ENCODE data around the gene TBC1D20.

DNA sequence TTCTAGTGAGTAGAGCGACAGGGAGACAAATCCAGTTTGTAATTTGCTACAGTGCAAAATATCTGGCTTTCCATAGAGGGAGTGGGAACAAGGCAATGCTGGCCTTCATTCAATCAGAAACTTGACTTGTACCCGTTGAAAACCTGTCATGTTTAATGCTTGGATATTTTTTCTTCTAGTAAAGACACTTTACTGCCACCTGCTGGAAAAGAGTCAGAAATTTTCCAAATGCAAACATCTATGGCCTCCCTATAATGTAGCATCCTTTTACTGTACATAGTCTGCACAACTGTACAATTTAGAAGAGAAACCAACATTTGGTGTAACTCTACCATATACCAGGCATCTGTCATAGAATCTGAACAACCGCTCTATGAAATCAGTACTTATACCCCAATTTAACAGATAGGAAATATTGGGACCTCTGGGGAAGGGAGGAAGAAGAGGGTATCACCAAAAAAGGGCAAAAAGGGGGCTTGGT lies 16.7 kb upstream of the TBC1D20 start:
- peak; percentile 50 to 79 for TF ChIP-seq CTCF (conservative IDR thresholded peaks at IDR 0.05; ENCODE audit: low read depth in 2 of 2)
- TF ChIP-seq EZH2 (IDR thresholded peaks at IDR 0.05; ENCODE audit: low read depth, unreplicated experiment): no peak
- TF ChIP-seq POLR2AphosphoS5 (IDR thresholded peaks at IDR 0.05; ENCODE audit: low read depth): no peak
- TF ChIP-seq REST (IDR thresholded peaks at IDR 0.05; ENCODE audit: unreplicated experiment): no peak
- TF ChIP-seq ZNF331 (CRISPR knock-in tag; IDR thresholded peaks at IDR 0.05; ENCODE audit: low read depth): no peak
- TF ChIP-seq CREB1 (CRISPR knock-in tag; IDR thresholded peaks at IDR 0.05; ENCODE audit: low read depth): no peak
- TF ChIP-seq ZNF114 (CRISPR knock-in tag; IDR thresholded peaks at IDR 0.05): no peak
- TF ChIP-seq NANOG (IDR thresholded peaks at IDR 0.05; ENCODE audit: borderline replicate concordance): no peak
- TF ChIP-seq, protein P1, sequence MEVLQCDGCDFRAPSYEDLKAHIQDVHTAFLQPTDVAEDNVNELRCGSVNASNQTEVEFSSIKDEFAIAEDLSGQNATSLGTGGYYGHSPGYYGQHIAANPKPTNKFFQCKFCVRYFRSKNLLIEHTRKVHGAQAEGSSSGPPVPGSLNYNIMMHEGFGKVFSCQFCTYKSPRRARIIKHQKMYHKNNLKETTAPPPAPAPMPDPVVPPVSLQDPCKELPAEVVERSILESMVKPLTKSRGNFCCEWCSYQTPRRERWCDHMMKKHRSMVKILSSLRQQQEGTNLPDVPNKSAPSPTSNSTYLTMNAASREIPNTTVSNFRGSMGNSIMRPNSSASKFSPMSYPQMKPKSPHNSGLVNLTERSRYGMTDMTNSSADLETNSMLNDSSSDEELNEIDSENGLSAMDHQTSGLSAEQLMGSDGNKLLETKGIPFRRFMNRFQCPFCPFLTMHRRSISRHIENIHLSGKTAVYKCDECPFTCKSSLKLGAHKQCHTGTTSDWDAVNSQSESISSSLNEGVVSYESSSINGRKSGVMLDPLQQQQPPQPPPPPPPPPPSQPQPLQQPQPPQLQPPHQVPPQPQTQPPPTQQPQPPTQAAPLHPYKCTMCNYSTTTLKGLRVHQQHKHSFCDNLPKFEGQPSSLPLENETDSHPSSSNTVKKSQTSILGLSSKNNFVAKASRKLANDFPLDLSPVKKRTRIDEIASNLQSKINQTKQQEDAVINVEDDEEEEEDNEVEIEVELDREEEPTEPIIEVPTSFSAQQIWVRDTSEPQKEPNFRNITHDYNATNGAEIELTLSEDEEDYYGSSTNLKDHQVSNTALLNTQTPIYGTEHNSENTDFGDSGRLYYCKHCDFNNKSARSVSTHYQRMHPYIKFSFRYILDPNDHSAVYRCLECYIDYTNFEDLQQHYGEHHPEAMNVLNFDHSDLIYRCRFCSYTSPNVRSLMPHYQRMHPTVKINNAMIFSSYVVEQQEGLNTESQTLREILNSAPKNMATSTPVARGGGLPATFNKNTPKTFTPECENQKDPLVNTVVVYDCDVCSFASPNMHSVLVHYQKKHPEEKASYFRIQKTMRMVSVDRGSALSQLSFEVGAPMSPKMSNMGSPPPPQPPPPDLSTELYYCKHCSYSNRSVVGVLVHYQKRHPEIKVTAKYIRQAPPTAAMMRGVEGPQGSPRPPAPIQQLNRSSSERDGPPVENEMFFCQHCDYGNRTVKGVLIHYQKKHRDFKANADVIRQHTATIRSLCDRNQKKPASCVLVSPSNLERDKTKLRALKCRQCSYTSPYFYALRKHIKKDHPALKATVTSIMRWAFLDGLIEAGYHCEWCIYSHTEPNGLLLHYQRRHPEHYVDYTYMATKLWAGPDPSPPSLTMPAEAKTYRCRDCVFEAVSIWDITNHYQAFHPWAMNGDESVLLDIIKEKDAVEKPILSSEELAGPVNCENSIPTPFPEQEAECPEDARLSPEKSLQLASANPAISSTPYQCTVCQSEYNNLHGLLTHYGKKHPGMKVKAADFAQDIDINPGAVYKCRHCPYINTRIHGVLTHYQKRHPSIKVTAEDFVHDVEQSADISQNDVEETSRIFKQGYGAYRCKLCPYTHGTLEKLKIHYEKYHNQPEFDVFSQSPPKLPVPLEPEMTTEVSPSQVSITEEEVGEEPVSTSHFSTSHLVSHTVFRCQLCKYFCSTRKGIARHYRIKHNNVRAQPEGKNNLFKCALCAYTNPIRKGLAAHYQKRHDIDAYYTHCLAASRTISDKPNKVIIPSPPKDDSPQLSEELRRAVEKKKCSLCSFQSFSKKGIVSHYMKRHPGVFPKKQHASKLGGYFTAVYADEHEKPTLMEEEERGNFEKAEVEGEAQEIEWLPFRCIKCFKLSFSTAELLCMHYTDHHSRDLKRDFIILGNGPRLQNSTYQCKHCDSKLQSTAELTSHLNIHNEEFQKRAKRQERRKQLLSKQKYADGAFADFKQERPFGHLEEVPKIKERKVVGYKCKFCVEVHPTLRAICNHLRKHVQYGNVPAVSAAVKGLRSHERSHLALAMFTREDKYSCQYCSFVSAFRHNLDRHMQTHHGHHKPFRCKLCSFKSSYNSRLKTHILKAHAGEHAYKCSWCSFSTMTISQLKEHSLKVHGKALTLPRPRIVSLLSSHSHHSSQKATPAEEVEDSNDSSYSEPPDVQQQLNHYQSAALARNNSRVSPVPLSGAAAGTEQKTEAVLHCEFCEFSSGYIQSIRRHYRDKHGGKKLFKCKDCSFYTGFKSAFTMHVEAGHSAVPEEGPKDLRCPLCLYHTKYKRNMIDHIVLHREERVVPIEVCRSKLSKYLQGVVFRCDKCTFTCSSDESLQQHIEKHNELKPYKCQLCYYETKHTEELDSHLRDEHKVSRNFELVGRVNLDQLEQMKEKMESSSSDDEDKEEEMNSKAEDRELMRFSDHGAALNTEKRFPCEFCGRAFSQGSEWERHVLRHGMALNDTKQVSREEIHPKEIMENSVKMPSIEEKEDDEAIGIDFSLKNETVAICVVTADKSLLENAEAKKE (CRISPR knock-in tag; IDR thresholded peaks at IDR 0.05): no peak

Measured in GM23338 (cell line).